GM21423 (cell line): ENCODE measurements around the gene SLC23A1.

ENCODE experiments used
- ATAC-seq: cut with Tn5 transposase; IDR thresholded peaks from one replicate; pipeline ENCODE4 v1.9.1; 2021; ENCODE audit warnings: mild to moderate bottlenecking, moderate library complexity; ENCODE audit not compliant: unreplicated experiment

SLC23A1 gene

GRCh38 chr5:139407517-139407916, 24.4 kb upstream of the SLC23A1 start:
- no peak for ATAC-seq

- no peak for ATAC-seq
These were observed 23.9 kb upstream of the SLC23A1 start for GRCh38 chr5:139406963-139407362.

- no peak for ATAC-seq
These were observed 21.4 kb upstream of the SLC23A1 start for GRCh38 chr5:139404484-139404840.

- peak; percentile 79 for ATAC-seq
These were observed 20.8 kb upstream of the SLC23A1 start, which contains the start of gene SPATA24 for GRCh38 chr5:139403787-139404483. SPATA24 (minus strand) TSS chr5:139404089; CDS start chr5:139404060, 29 bp downstream.

GRCh38 chr5:139403418-139403786, 20.3 kb upstream of the SLC23A1 start:
- ATAC-seq, result no peak

GRCh38 chr5:139402561-139403158, 19.6 kb upstream of the SLC23A1 start:
- no peak for ATAC-seq

- no peak for ATAC-seq
These were observed 18.4 kb upstream of the SLC23A1 start for GRCh38 chr5:139401546-139401945.

- ATAC-seq, result no peak
These were observed 16.5 kb upstream of the SLC23A1 start for GRCh38 chr5:139399501-139400121.

GRCh38 chr5:139397921-139398320, 14.8 kb upstream of the SLC23A1 start:
- ATAC-seq, result no peak

- ATAC-seq, result no peak
These were observed 13.6 kb upstream of the SLC23A1 start for GRCh38 chr5:139396691-139397090.

GRCh38 chr5:139395844-139396640, 12.9 kb upstream of the SLC23A1 start:
- ATAC-seq, result no peak

GRCh38 chr5:139394654-139395566, 11.8 kb upstream of the SLC23A1 start, which contains the start of gene PROB1:
PROB1 (minus strand) TSS chr5:139395104; CDS start chr5:139395081, 23 bp downstream.
- no peak for ATAC-seq

GRCh38 chr5:139394123-139394653, 11.1 kb upstream of the SLC23A1 start:
- ATAC-seq, result no peak

- no peak for ATAC-seq
These were observed 10.5 kb upstream of the SLC23A1 start for GRCh38 chr5:139393497-139394122.

- ATAC-seq, result peak; percentile 41
These were observed 9.8 kb upstream of the SLC23A1 start for GRCh38 chr5:139392678-139393496.

GRCh38 chr5:139392324-139392677, 9.2 kb upstream of the SLC23A1 start:
- no peak for ATAC-seq

GRCh38 chr5:139391570-139392323, 8.7 kb upstream of the SLC23A1 start:
- no peak for ATAC-seq
